Esophagus squamous epithelium (tissue), 4 donors: Measurements from ENCODE around the gene CAND1.

ENCODE experiments used
- POLR2A ChIP-seq, 4 donors: fragments of 450-650 bp; IDR thresholded peaks; one replicate each; pipeline ENCODE4 v1.6.1; 2017; ENCODE audit warnings: antibody characterized with exemption in 4 of 4, mild to moderate bottlenecking in 4 of 4, moderate library complexity in 3 of 4
- TF ChIP-seq, protein P1 (sequence below), 6 experiments: fragments of 450-650 bp in 4 of 6; fragments of 200-600 bp in 2 of 6; sonication (generic) in 2 of 6; IDR thresholded peaks; one replicate each; pipeline ENCODE4 v1.5.1; 2016 to 2019; ENCODE audit warnings: antibody characterized with exemption in 6 of 6, mild to moderate bottlenecking in 4 of 6, moderate library complexity in 4 of 6

DNA sequence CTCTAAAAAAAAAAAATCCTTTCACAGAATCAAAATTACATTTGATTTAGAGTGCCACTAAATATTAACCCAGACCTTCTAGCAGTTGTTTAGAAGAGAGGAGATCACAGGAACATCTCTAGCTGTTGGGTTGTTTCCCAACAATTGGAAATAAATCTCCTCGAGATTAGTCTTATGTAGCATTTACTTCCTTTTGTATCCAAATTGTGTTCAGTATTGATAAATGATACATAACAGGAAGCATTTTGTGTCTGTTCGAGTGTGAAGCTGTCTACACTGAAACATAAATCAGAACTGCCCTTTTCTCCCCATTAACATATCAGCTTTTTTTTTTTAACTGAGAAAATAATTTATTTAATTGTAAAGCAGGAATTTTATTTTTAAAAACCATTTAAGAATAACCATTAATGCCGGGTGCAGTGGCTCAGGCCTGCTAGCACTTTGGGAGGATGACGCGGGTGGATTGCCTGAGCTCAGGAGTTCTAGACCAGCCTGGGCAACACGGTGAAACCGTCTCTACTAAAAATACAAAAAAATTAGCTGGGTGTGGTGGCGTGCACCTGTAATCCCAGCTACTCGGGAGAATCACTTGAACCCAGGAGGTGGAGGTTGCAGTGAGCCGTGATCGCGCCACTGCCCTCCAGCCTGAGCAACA is 14.7 kb upstream of the CAND1 start:
- TF ChIP-seq, protein P1, sequence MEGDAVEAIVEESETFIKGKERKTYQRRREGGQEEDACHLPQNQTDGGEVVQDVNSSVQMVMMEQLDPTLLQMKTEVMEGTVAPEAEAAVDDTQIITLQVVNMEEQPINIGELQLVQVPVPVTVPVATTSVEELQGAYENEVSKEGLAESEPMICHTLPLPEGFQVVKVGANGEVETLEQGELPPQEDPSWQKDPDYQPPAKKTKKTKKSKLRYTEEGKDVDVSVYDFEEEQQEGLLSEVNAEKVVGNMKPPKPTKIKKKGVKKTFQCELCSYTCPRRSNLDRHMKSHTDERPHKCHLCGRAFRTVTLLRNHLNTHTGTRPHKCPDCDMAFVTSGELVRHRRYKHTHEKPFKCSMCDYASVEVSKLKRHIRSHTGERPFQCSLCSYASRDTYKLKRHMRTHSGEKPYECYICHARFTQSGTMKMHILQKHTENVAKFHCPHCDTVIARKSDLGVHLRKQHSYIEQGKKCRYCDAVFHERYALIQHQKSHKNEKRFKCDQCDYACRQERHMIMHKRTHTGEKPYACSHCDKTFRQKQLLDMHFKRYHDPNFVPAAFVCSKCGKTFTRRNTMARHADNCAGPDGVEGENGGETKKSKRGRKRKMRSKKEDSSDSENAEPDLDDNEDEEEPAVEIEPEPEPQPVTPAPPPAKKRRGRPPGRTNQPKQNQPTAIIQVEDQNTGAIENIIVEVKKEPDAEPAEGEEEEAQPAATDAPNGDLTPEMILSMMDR (IDR thresholded peaks at IDR 0.05), result no peak
- no peak for TF ChIP-seq POLR2A (IDR thresholded peaks at IDR 0.05)
